GM23338 (cell line): ENCODE data around the gene DNM1L. TPM values are rescaled to one million over a fixed set of nuclear protein-coding genes. Genes with fewer than 3 reads are reported as not detected.

Source experiments
- ATAC-seq: fragments of 200-7000 bp; cut with Tn5 transposase; 3 replicates; pipeline ENCODE4 v1.9.1; 2020
- DNase-seq: peaks from one replicate; pipeline ENCODE4 v3.0.0-alpha.2; 2015; ENCODE audit warnings: low spot score
- H2AFZ ChIP-seq: fragments of 200-600 bp; sonication (generic); 2 replicates; pipeline ENCODE4 v1.8.0; 2016; ENCODE audit warnings: antibody characterized with exemption, mild to moderate bottlenecking, moderate library complexity
- H3F3A ChIP-seq: fragments of 200-600 bp; sonication (generic); replicated peaks from 2 replicates; pipeline ENCODE4 v1.8.0; 2017; ENCODE audit warnings: antibody characterized with exemption, mixed run types, low read depth
- H3K27ac ChIP-seq: fragments of 200-600 bp; sonication (generic); 2 replicates; pipeline ENCODE4 v1.6.1; 2016; ENCODE audit warnings: low read depth
- H3K27me3 ChIP-seq: fragments of 200-600 bp; sonication (generic); 2 replicates; pipeline ENCODE4 v1.8.0; 2016; ENCODE audit warnings: mild to moderate bottlenecking, mixed run types, moderate library complexity; ENCODE audit not compliant: insufficient read depth
- H3K36me3 ChIP-seq: fragments of 200-600 bp; sonication (generic); 2 replicates; pipeline ENCODE4 v1.8.0; 2016; ENCODE audit warnings: mild to moderate bottlenecking; ENCODE audit not compliant: insufficient read depth
- H3K4me1 ChIP-seq: fragments of 200-600 bp; sonication (generic); 2 replicates; pipeline ENCODE4 v1.8.0; 2016; ENCODE audit warnings: mild to moderate bottlenecking, moderate library complexity; ENCODE audit not compliant: insufficient read depth
- H3K4me2 ChIP-seq: fragments of 200-600 bp; sonication (generic); 2 replicates; pipeline ENCODE4 v1.7.1; 2017; ENCODE audit warnings: mixed run types
- H3K4me3 ChIP-seq: fragments of 200-600 bp; sonication (generic); 2 replicates; pipeline ENCODE4 v1.6.1; 2016; ENCODE audit warnings: mixed run types
- H3K79me2 ChIP-seq: fragments of 200-600 bp; sonication (generic); replicated peaks from 2 replicates; pipeline ENCODE4 v1.8.0; 2017; ENCODE audit warnings: mild to moderate bottlenecking; ENCODE audit not compliant: insufficient read depth
- H3K9me2 ChIP-seq: fragments of 200-600 bp; sonication (generic); 2 replicates; pipeline ENCODE4 v1.8.0; 2017; ENCODE audit not compliant: insufficient read depth
- H4K20me1 ChIP-seq: fragments of 200-600 bp; sonication (generic); replicated peaks from 2 replicates; pipeline ENCODE4 v1.8.0; 2017; ENCODE audit warnings: mild to moderate bottlenecking; ENCODE audit not compliant: insufficient read depth
- H3K27ac Mint-ChIP-seq: 2 replicates; pipeline ENCODE4 v1.8.0; 2020; ENCODE audit warnings: inconsistent platforms, mild to moderate bottlenecking, moderate library complexity, mixed read lengths
- H3K27me3 Mint-ChIP-seq: 3 replicates; pipeline ENCODE4 v1.8.0; 2022; ENCODE audit warnings: low read depth, mild to moderate bottlenecking, moderate library complexity, mixed read lengths, inconsistent platforms; ENCODE audit not compliant: insufficient read depth, poor library complexity
- H3K36me3 Mint-ChIP-seq: 3 replicates; pipeline ENCODE4 v1.8.0; 2021; ENCODE audit warnings: low read depth, mild to moderate bottlenecking, inconsistent platforms, moderate library complexity, mixed read lengths
- H3K4me1 Mint-ChIP-seq: 3 replicates; pipeline ENCODE4 v1.8.0; 2020; ENCODE audit warnings: mild to moderate bottlenecking, inconsistent platforms, mixed read lengths
- H3K4me3 Mint-ChIP-seq: 3 replicates; pipeline ENCODE4 v1.8.0; 2021; ENCODE audit warnings: moderate library complexity, mild to moderate bottlenecking, inconsistent platforms, mixed read lengths
- H3K9me3 Mint-ChIP-seq: 3 replicates; pipeline ENCODE4 v1.8.0; 2020; ENCODE audit warnings: moderate library complexity, mild to moderate bottlenecking, inconsistent platforms, mixed read lengths
- CREB1 ChIP-seq: fragments of 250-450 bp; sonication (Bioruptor Pico); IDR thresholded peaks from 2 replicates; pipeline ENCODE4 v1.5.0; 2020; ENCODE audit warnings: low read depth, mild to moderate bottlenecking, moderate library complexity
- CTCF ChIP-seq, 2 experiments: fragments of 200-600 bp in 1 of 2; sonication (generic) in 1 of 2; conservative IDR thresholded peaks; 2 replicates each; pipeline versions ENCODE4 v1.5.1 to v1.6.1; 2016 to 2017; ENCODE audit warnings: antibody characterized with exemption in 2 of 2, low read depth in 2 of 2, mild to moderate bottlenecking in 2 of 2, moderate library complexity in 1 of 2
- EZH2 ChIP-seq: fragments of 200-600 bp; sonication (generic); IDR thresholded peaks from one replicate; pipeline ENCODE4 v1.8.0; 2017; ENCODE audit warnings: antibody characterized with exemption, mild to moderate bottlenecking, low read depth; ENCODE audit not compliant: unreplicated experiment
- EZH2phosphoT487 ChIP-seq: fragments of 200-600 bp; sonication (generic); IDR thresholded peaks from one replicate; pipeline ENCODE4 v1.8.1; 2018; ENCODE audit warnings: antibody characterized with exemption; ENCODE audit not compliant: unreplicated experiment
- JUNB ChIP-seq: IDR thresholded peaks from one replicate; pipeline ENCODE4 v1.6.1; 2016; ENCODE audit warnings: antibody characterized with exemption; ENCODE audit not compliant: unreplicated experiment
- NANOG ChIP-seq: IDR thresholded peaks from 2 replicates; pipeline ENCODE4 v1.6.1; 2016; ENCODE audit warnings: antibody characterized with exemption, borderline replicate concordance
- POLR2AphosphoS5 ChIP-seq: IDR thresholded peaks from 2 replicates; pipeline ENCODE4 v1.6.1; 2016; ENCODE audit warnings: antibody characterized with exemption, low read depth
- REST ChIP-seq: IDR thresholded peaks from one replicate; pipeline ENCODE4 v1.6.1; 2018; ENCODE audit warnings: antibody characterized with exemption; ENCODE audit not compliant: unreplicated experiment
- STAT1 ChIP-seq: IDR thresholded peaks from one replicate; pipeline ENCODE4 v1.6.1; 2016; ENCODE audit warnings: antibody characterized with exemption; ENCODE audit not compliant: unreplicated experiment
- ZNF114 ChIP-seq: fragments of 250-450 bp; sonication (Bioruptor Pico); IDR thresholded peaks from 2 replicates; pipeline ENCODE4 v1.5.0; 2020; ENCODE audit warnings: mild to moderate bottlenecking, moderate library complexity
- ZNF331 ChIP-seq: fragments of 250-450 bp; sonication (Bioruptor Pico); IDR thresholded peaks from 2 replicates; pipeline ENCODE4 v1.5.0; 2020; ENCODE audit warnings: low read depth, mild to moderate bottlenecking, moderate library complexity
- ZNF462 ChIP-seq: fragments of 250-450 bp; sonication (Bioruptor Pico); IDR thresholded peaks from 2 replicates; pipeline ENCODE4 v1.5.0; 2020; ENCODE audit warnings: mild to moderate bottlenecking, moderate library complexity
- polyA plus RNA-seq: library from polyadenylated mRNA; unstranded; fragments of >200 nt; fragmentation: Nextera tagmentation; extraction: Ambion mirVana; gene quantifications from 2 replicates; pipeline ENCODE4 v1.2.1, GENCODE V29; 2016
- total RNA-seq: library from RNA; depleted of rRNA; stranded (reverse); fragments of >200 nt; shearing (Covaris generic); gene quantifications from 2 replicates; pipeline ENCODE4 v1.2.3, GENCODE V29; 2014
- TF ChIP-seq, protein P1 (sequence below): IDR thresholded peaks from 2 replicates; pipeline ENCODE4 v1.6.1; 2016; ENCODE audit warnings: antibody characterized with exemption

The DNM1L gene
- total and polyA plus RNA-seq, 2 experiments from 2014 or later, result 72.2 to 94.8 TPM

- no peaks in the 10 kb centered on the region for H3K36me3 Mint-ChIP-seq
- no peak overlapping the region for H3K27ac ChIP-seq
- no peak overlapping the region for H3K4me3 Mint-ChIP-seq
These were observed 98.6 kb downstream of the DNM1L start for GRCh38 chr12:32777691-32778175.

More at GRCh38 chr12:32777691-32778175, 98.6 kb downstream of the DNM1L start:
- Histone ChIP-seq H3F3A (no peaks in the 10 kb centered on the region), H3K79me2 (no peaks in the 10 kb centered on the region), H4K20me1 (no peaks in the 10 kb centered on the region), H3K27me3 (no peaks in the 10 kb centered on the region), H3K36me3 (no peaks in the 10 kb centered on the region), H3K4me3 (no peak overlapping the region), H2AFZ (no peak overlapping the region), H3K9me2 (no peaks in the 10 kb centered on the region), H3K4me2 (no peak overlapping the region), H3K4me1 (no peaks in the 10 kb centered on the region)
- TF ChIP-seq STAT1, result no peak
- no peak for TF ChIP-seq JUNB
- no peak for TF ChIP-seq REST
- no peak for TF ChIP-seq CREB1
- TF ChIP-seq, protein P1, sequence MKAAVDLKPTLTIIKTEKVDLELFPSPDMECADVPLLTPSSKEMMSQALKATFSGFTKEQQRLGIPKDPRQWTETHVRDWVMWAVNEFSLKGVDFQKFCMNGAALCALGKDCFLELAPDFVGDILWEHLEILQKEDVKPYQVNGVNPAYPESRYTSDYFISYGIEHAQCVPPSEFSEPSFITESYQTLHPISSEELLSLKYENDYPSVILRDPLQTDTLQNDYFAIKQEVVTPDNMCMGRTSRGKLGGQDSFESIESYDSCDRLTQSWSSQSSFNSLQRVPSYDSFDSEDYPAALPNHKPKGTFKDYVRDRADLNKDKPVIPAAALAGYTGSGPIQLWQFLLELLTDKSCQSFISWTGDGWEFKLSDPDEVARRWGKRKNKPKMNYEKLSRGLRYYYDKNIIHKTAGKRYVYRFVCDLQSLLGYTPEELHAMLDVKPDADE, result no peak
- TF ChIP-seq EZH2, result no peak
- no peak for TF ChIP-seq ZNF462 (CRISPR knock-in tag)
- no peak for TF ChIP-seq ZNF331 (CRISPR knock-in tag)
- TF ChIP-seq CTCF (conservative IDR thresholded peaks at IDR 0.05; ENCODE audit: low read depth in 2 of 2), result no peak
- no peak for TF ChIP-seq EZH2phosphoT487
- no peak for TF ChIP-seq ZNF114 (CRISPR knock-in tag)
- no peak for TF ChIP-seq NANOG
- TF ChIP-seq POLR2AphosphoS5, result no peak
- DNase-seq (no peak), ATAC-seq (no peak)
- no peak overlapping the region for H3K27ac Mint-ChIP-seq
- H3K9me3 Mint-ChIP-seq, result no peaks in the 10 kb centered on the region
- H3K27me3 Mint-ChIP-seq, result peaks cover 2% of the 10 kb centered on the region
- no peaks in the 10 kb centered on the region for H3K4me1 Mint-ChIP-seq
